C4-2B (cell line): ENCODE results near the gene IL12RB2.
"Not testable (repeated sequence)": the region's sequence is repeated elsewhere in the genome, so short reads cannot be mapped to it uniquely, and the experiment has no call there.

Experiments used
- H3K27ac ChIP-seq: fragments of 450-650 bp; 2 replicates; pipeline ENCODE4 v1.5.1; 2017
- CTCF ChIP-seq: fragments of 450-650 bp; conservative IDR thresholded peaks from 2 replicates; pipeline ENCODE4 v1.5.1; 2017; ENCODE audit warnings: mild to moderate bottlenecking
- ZFX ChIP-seq: fragments of 450-650 bp; IDR thresholded peaks from 2 replicates; pipeline ENCODE4 v1.6.1; 2017

Gene IL12RB2

DNA sequence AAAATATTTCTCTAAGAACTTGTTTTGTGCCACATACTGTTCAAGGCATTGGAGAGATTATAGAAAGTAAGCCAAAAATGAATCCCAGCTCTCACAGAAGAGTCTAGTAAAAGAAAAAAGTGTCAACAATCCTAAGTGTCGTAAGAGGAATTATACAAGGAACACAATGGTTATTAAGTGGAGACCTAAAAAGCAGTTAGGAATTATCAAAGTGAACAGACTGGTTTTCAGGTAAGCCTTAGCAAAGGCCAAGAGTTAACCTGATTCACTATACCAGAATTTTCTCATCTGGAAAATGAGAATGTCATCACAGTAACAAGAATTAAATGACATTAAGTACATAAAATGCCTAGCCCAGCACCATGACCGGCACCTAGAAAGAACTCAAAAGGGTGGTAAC, 106.9 kb downstream of the IL12RB2 start:
- H3K27ac ChIP-seq: no peak overlapping the region
- TF ChIP-seq CTCF (no peak), ZFX (no peak)

DNA sequence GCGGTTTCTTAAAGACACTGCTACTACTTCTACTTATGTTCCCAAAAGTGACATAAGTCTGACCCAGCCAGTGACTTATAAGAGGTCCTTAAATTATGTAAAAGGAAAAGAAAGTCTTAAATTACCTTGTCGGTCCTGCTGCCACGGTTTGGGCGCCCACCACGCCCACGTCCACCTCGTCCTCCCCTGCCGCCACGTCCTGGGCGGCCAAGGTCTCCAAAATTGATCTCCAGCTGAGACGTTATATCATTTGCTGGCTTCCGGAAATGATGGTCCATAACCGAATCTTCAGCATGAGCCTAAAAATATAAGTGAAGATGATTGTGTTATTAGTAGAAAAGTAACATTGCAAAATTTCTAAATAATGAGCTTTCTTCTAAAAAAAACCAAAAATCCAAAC, 107.4 kb downstream of the IL12RB2 start:
- no peak overlapping the region for H3K27ac ChIP-seq
- TF ChIP-seq ZFX: no peak
- TF ChIP-seq CTCF: no peak

- H3K27ac ChIP-seq: not testable (repeated sequence)
Observed at GRCh38 chr1:67417733-67418132, 110.1 kb downstream of the IL12RB2 start.

GRCh38 chr1:67418839-67419586, 111.3 kb downstream of the IL12RB2 start:
- H3K27ac ChIP-seq: no peak overlapping the region
- TF ChIP-seq ZFX: no peak
- no peak for TF ChIP-seq CTCF

DNA sequence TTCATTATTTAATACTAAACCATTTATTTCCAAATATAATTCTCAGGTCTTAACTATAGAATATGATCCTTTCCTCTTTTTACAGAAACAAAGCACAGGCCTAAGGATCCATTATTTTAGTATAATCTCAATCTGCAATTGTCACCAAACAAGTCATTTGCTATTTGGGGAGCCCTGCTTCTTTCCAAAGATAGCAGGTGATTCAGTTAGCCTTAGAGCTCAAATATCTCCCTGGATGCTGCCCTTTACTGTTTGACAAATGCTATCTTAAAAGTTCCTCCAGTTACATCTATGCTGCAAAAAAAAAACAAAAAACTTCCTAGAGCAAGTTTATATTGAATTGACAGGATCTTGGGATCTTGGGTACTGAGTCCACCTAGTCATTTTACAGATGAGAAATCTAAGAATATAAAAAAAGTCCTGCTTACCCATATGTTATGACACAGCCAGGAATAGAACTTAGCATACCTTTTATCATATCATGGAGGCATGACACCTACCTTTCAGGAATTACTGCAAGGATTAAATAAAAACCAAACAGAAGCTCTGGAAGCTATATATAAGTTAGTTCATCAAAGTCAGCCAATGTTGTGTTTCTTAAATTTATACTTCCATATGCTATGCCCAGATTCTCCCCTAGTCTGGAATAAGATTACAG, 113.3 kb downstream of the IL12RB2 start:
- no peak for TF ChIP-seq ZFX
- TF ChIP-seq CTCF: no peak
- H3K27ac ChIP-seq: no peak overlapping the region

GRCh38 chr1:67427465-67427864, 119.8 kb downstream of the IL12RB2 start:
- H3K27ac ChIP-seq: no peak overlapping the region
- TF ChIP-seq ZFX: no peak
- no peak for TF ChIP-seq CTCF

GRCh38 chr1:67427947-67428346, 120.3 kb downstream of the IL12RB2 start:
- TF ChIP-seq ZFX: no peak
- TF ChIP-seq CTCF: no peak
- no peak overlapping the region for H3K27ac ChIP-seq
